ENCODE results near the gene PTPRT. TPM values are rescaled to one million over a fixed set of nuclear protein-coding genes. Genes with fewer than 3 reads are reported as not detected.

The PTPRT gene
- total RNA-seq, 1 donor from 2014 or later: 0.56 TPM

DNA sequence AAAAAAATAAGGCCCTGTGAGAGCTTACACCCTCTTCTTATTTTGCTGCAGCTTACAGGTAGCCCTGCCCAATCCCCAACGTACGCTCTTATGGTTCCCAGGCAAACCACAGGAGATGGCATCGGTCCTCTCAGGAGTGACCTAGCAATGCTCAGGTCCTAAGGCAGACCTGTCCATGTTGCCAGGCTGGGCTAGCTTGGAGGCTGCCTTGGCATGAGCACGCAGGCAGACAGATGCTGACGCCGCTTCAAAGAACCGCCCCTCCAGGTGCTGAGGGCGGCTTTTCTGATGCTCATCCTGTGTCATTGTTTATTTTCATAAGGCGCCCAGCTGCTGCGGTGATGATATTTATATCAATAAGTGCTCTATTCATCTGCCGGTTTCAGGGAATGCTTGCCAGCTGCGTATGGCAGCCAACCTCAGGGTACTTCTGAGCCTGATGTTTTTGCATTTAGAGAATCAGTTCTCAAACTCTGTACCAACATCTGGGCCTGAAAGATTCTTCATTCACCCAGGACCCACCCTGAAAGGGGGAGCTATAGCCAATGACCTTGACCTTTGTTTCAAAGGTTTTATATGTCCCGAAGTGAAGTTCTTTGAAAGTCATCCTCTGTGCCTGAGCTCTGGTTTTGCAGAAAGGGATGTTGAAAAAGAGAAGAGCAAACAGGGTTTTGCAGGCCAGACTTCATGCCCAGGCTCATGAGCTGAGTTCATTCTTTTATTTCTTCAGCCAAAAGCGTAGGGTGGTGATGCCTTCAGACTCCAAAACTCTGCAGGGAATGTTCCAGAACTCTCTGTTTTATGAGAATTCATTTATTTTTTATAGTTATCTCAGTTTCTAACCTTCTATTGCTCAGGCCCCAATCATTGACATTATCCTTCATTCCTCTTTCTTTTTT is 1095.9 kb downstream of the PTPRT start:
- Mint-ChIP-seq H3K36me3 (ENCODE audit: low read depth) (no peaks in the 10 kb centered on the region), H3K9me3 (no peaks in the 10 kb centered on the region), H3K27me3 (ENCODE audit: low read depth) (peaks cover 24% of the 10 kb centered on the region), H3K4me3 (no peak overlapping the region), H3K4me1 (no peaks in the 10 kb centered on the region), H3K27ac (ENCODE audit: unreplicated experiment) (no peak overlapping the region)
- TF ChIP-seq, protein P1, sequence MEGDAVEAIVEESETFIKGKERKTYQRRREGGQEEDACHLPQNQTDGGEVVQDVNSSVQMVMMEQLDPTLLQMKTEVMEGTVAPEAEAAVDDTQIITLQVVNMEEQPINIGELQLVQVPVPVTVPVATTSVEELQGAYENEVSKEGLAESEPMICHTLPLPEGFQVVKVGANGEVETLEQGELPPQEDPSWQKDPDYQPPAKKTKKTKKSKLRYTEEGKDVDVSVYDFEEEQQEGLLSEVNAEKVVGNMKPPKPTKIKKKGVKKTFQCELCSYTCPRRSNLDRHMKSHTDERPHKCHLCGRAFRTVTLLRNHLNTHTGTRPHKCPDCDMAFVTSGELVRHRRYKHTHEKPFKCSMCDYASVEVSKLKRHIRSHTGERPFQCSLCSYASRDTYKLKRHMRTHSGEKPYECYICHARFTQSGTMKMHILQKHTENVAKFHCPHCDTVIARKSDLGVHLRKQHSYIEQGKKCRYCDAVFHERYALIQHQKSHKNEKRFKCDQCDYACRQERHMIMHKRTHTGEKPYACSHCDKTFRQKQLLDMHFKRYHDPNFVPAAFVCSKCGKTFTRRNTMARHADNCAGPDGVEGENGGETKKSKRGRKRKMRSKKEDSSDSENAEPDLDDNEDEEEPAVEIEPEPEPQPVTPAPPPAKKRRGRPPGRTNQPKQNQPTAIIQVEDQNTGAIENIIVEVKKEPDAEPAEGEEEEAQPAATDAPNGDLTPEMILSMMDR (conservative IDR thresholded peaks at IDR 0.05): no peak
- no peak for DNase-seq (ENCODE audit: low read depth, low spot score)

DNA sequence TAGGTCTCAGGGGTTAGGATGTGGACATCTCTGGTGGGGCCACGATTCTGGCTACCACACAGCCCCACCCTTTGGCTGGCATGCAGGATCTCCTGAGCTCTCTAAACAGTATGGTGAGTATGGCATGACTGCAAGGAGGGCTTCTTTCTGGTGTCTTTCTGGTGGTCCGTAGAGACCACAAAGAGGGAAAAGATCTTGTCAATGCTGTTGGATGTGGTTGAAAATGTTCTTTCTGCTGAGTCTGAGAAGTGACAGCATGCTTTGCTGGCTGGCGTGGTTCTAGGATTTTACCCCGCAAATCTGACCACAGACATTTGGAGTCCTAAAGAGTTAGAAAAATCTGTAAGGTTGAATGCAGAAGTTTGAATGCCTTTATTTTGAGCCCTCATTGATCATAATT is 1096.7 kb downstream of the PTPRT start:
- TF ChIP-seq, protein P1 (conservative IDR thresholded peaks at IDR 0.05): no peak
- Mint-ChIP-seq H3K27ac (ENCODE audit: unreplicated experiment) (peak overlapping the region; percentile 44), H3K36me3 (ENCODE audit: low read depth) (no peaks in the 10 kb centered on the region), H3K27me3 (ENCODE audit: low read depth) (peaks cover 24% of the 10 kb centered on the region), H3K9me3 (no peaks in the 10 kb centered on the region), H3K4me1 (no peaks in the 10 kb centered on the region), H3K4me3 (no peak overlapping the region)
- DNase-seq (ENCODE audit: low read depth, low spot score): no peak

DNA sequence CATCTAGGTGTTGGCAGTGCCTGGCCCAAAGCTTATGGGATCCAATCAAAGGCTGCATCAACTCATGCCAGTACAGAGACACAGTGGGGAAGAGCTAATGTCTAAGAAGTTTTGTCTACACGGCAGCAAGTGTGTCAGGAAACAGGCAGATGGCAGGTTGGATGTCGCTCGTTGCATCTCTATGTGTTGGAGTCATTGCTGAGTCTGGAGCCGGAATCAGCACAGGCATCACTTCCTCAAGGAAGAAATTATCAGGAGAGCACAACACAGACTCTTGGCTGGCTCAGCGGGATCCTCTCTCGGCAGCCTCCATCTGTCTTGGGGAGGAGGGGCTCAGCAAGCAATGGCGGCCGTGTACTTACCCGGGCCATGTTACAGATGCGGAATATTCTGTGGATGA is 1104.3 kb downstream of the PTPRT start:
- TF ChIP-seq, protein P1 (conservative IDR thresholded peaks at IDR 0.05): no peak
- no peak for DNase-seq (ENCODE audit: low read depth, low spot score)
- peaks cover 3% of the 10 kb centered on the region for H3K9me3 Mint-ChIP-seq
- no peaks in the 10 kb centered on the region for H3K36me3 Mint-ChIP-seq (ENCODE audit: low read depth)
- no peak overlapping the region for H3K4me3 Mint-ChIP-seq
- H3K27ac Mint-ChIP-seq (ENCODE audit: unreplicated experiment): no peak overlapping the region
- H3K27me3 Mint-ChIP-seq (ENCODE audit: low read depth): peaks cover 2% of the 10 kb centered on the region
- H3K4me1 Mint-ChIP-seq: no peaks in the 10 kb centered on the region

DNA sequence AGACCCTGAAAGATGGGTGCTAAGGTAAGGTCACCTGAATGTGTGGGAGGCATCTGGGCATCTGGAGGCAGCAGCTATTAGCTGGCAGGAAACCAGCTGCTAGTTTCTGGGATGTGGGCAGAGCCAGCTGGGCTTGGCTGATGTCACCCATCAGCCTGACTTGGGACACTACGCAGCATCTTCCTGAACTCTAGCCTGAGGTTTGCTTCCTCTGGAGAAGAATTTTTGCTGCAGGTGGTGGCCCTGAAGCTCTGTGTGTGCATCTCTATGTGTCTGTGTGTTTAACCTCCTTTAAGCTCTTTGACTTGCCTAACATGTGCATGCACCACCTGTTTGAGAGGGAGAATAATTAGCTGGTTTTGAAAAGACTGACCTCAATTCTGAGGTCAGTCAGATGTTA is 1106.4 kb downstream of the PTPRT start:
- H3K27ac Mint-ChIP-seq (ENCODE audit: unreplicated experiment): no peak overlapping the region
- DNase-seq (ENCODE audit: low read depth, low spot score): no peak
- H3K27me3 Mint-ChIP-seq (ENCODE audit: low read depth): no peaks in the 10 kb centered on the region
- TF ChIP-seq, protein P1 (conservative IDR thresholded peaks at IDR 0.05): no peak
- H3K4me1 Mint-ChIP-seq: no peaks in the 10 kb centered on the region
- H3K4me3 Mint-ChIP-seq: no peak overlapping the region
- peaks cover 3% of the 10 kb centered on the region for H3K9me3 Mint-ChIP-seq
- H3K36me3 Mint-ChIP-seq (ENCODE audit: low read depth): no peaks in the 10 kb centered on the region

DNA sequence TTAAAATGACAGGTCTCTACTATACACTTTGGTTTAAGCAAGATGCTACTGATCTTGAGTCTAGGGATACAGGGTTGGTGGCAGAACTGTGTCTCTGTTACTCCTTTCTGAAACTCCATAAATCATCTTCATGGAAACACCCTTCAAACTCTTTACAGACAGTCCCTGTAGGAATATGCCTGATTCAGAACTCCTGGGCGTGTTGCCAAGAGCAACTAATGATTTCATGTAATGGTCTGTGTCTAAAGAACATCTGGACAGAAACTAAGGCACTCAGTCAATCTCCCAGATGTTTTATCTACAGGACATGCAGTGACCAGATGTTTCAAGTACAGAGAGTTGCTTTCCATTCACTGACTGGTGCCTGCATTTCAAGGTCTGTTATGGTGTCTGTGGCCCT is 1107.1 kb downstream of the PTPRT start:
- Mint-ChIP-seq H3K4me3 (no peak overlapping the region), H3K27me3 (ENCODE audit: low read depth) (no peaks in the 10 kb centered on the region), H3K27ac (ENCODE audit: unreplicated experiment) (no peak overlapping the region), H3K4me1 (no peaks in the 10 kb centered on the region), H3K36me3 (ENCODE audit: low read depth) (no peaks in the 10 kb centered on the region), H3K9me3 (peaks cover 3% of the 10 kb centered on the region)
- DNase-seq (ENCODE audit: low read depth, low spot score): no peak
- TF ChIP-seq, protein P1 (conservative IDR thresholded peaks at IDR 0.05): no peak
